NOMO-1 (cell line): ENCODE data around the gene FN3K.
A peak's percentile ranks its signal among the peaks of the same experiment; 100 is the strongest.

Experiments used
- DNase-seq, 2 experiments: peaks; one replicate each; lab custom pipeline; 2025; ENCODE audit not compliant: unreplicated experiment in 2 of 2; lab: John Stamatoyannopoulos, UW

The FN3K gene

GRCh38 chr17:82734987-82735866 lies at the start of gene FN3K:
Gene FN3K (plus strand): TSS chr17:82735615. CDS start chr17:82735637, 22 bp downstream.
- DNase-seq: peak in 1 of 2 experiments; percentile 26

DNA sequence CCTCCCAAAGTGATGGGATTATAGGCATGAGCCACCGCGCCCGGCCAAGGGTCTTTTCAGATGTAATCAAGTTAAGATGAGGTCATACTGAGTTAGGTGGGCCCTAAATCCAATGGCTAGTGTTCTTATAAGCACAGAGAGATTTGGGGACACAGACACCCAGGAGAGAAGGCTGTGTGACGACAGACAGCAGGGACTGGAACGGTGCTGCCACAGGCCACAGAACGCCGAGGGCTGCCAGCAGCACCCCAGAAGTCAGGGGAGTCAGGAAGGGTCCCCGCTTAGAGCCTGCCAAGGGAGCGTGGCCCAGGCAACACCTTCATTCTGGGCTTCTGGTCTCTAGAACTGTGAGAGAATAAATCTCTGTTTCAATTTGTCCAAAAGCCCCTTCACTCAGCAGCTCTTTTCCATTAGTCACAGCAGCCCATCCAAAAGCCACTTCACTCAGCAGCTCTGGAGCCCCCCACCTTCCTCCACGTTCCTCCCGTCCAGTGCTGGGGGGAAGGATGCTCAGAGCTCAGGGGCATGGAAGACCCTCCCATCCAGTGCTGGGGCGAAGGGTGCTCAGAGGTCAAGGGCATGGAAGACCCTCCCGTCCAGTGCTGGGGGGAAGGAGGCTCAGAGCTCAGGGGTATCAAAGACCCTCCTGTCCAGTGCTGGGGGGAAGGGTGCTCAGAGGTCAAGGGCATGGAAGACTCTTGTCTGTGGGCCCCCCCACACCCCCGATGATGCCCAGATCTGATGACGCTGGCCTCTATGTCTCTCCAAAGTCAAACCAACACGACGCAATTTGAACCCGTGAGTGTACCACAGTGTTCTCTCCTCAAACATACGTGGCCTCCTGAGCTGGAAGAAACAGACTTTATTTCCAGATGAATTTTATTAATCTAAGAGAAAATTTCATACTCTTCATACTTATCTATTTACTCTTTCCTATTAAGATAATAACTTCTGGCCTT lies 48.8 kb upstream of the FN3K start:
- DNase-seq: no peak

DNA sequence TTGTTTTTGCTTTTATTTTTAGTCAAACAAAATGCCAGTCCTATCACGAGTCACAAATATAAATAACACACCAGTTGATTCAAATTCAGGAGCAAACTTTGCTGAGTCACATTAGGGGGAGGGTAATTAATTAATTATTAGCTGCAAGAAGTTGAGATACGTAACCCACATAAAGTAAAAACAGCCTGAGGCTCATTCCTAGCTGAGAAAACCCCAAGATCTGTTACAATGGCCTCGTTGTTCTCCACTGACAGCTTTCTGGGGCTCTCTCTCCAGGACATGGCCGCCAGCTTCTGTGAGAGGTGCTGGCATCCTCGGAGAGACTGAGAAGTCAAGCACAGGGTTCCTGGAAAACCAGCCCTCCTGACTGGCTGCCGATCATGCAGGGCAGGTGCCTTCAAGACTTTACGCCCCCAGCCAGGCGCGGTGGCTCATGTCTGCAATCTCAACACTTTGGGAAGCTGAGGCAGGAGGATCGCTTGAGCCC lies 48.0 kb upstream of the FN3K start:
- no peak for DNase-seq

GRCh38 chr17:82687871-82688270 lies 47.5 kb upstream of the FN3K start:
- no peak for DNase-seq

GRCh38 chr17:82689077-82689476 lies 46.3 kb upstream of the FN3K start:
- no peak for DNase-seq

GRCh38 chr17:82690786-82691489 lies 44.5 kb upstream of the FN3K start:
- DNase-seq: no peak

GRCh38 chr17:82691714-82692113 lies 43.7 kb upstream of the FN3K start:
- no peak for DNase-seq

- no peak for DNase-seq
Measured at GRCh38 chr17:82692268-82692667, 43.1 kb upstream of the FN3K start.

DNA sequence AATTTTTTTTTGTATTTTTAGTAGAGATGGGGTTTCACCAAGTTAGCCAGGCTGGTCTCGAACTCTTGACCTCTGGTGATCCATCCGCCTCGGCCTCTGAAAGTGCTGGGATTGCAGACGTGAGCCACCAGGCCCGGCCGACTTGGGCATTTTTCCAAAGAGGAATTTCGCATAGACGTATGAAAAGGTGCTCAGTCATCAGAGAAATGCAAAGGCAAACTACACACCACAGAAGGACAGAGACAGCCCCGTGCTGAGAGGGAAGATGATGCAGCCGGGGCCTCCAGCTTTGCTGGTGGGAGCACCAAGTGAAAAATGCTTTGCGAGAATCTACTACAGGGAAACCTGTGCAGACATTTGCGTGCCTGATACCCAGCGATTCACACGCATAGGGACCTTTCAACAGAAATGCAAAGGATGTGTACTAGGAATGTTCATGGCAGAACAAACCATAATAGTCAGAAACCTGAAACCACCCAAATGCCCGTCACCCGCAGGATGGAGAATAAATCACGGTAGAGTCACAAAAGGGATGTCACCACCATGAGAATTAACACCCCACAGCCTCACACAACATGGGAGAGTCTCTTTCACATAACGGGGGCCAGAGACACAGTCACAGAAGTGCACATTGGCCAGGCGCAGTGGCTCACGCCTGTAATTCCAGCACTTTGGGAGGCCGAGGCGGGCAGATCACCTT lies 42.1 kb upstream of the FN3K start:
- DNase-seq: no peak

DNA sequence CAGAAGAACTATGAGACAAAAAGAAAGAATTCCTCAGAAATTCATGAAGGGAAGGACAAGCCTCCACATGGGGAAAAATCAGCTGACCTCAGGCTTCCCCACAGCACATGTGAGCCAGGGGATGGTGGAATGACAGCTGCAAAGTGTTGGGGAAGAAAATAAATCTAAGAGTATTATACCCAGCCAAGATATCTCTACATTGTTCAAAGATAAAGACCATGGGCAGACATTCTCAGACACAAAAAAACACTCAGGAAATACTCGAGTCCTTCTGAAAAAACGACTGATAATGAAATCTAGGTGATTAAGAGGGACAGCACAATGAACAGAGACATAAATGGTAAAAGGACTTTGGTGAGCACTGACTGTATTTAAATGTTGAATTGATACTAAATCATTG lies 40.8 kb upstream of the FN3K start:
- no peak for DNase-seq

GRCh38 chr17:82696259-82696658 lies 39.2 kb upstream of the FN3K start:
- DNase-seq: no peak

DNA sequence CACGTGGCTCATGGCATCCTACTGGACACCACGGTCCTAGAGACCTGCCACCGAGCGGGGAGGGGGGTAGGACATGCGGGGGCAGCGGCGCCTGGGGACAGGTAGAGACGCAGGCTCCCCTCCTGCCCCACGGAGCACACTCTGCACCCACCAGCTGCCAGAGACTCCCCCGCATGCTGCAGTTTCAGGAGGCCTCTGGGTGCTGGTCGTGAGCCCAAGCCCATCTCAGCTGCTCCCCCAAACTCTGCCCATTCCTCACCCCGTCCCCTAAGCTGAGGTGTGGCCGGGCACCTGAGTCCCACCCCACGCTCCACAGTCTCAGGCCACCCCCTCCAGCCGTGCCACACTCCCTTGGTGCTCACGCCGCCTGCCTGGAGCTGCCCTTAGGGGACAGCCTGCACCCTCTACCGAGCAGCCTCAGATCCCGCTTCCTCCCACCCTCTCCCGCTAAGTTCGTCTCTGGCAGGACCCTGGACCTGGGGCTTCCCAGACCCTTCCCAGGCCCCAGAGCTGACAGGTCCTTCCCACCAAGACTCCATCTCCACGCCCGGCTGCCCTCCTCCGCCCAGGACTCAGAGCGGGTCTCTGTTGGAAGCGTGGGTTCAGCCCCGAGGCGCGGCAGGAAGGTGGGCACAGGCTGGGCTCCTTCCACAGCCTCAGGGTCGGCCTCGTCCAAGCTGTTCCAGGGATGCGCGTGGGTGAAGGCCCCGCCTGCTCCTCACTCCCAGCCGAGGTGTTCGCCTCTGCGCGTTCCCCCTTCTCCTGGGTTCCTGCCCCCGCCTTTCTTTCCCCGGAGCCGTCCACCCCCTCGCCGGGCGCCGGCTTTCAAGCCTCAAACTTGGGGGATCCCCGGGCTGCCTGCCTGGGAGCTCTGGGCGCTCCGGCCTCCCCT lies 38.3 kb upstream of the FN3K start:
- DNase-seq: no peak

DNA sequence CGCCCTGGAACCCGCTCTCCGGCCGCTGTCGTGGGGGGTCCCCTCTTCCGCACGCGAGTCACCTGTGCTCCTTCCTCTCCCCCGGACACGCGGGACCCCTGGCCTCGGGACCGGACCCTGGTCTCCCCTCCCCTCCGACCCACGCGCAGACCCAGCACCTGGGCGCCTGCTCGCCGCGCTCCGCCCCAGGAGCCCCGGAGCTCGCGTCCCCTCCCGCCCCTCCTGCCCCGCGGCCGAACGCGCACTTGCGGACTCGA lies 37.7 kb upstream of the FN3K start:
- no peak for DNase-seq

DNA sequence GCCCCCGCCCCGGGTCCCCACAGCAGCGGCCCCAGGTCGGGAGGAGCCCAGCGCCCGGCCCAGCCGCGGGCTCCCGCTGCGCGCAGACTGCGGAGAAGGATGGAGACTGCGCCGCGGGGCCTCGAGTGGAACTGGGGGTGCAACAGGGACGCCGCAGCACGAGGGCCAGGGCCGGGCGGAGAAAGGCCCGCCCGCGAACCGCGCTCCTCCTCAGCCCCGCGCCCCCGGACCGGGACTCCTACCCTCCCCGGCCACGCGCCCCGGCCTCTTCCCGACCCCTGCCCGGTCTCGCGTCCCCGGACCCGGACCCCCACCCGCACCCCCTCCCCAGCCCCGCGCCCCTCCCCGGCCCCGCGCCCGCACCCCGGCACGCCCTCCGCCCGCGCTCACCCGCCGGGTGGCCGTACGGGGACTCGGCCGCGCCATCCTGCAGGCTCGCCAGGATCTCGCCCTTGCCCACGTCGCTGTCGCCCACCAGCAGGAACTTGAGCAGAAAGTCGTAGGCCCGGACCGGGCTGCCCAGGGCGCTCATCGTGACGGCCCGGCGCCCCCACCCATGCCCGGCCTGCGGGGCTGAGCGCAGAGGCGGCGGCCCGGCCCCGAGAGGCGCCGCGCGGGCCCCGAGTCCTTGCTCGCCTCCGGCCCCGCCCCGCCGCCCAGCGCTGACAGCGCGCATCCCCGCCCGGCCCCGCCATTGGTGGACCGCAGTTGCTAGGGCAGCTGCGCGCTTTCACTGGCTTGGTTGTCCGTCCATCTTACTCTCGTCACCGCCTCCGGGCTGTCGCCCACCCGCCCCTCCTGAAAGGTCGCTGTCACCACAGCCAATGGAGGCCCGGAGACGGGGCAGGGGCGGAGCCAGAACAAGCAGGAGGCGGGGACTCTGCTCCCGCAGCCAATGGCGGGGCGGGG lies 37.1 kb upstream of the FN3K start, which contains the start of gene RAB40B:
TSS of gene RAB40B (minus strand) at position 634 of the 909 bp plus-strand sequence. CDS start at position 532, 102 bp downstream.
- DNase-seq: peak; percentile 98 to 99

- DNase-seq: no peak
Measured at GRCh38 chr17:82698974-82699442, 36.4 kb upstream of the FN3K start.

DNA sequence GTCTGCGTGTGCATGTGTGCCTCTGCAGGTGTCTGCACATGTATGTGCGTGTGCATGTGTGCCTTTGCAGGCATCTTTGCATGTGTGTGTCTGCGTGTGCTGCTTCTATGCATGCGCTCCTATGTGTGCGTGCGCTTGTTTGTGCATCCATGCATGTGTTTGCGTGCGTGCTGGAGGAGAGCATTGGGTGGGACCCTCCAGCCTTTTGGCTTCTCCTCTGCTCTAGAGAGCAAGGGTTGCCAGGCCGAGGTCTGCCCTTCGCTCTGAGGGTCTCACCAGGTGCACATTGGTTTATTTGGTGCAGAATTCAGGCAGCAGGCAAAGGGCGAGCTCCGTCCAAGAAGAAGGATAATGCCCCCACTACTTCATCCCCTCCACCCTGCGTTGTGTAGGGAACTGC lies 35.9 kb upstream of the FN3K start:
- DNase-seq: no peak

DNA sequence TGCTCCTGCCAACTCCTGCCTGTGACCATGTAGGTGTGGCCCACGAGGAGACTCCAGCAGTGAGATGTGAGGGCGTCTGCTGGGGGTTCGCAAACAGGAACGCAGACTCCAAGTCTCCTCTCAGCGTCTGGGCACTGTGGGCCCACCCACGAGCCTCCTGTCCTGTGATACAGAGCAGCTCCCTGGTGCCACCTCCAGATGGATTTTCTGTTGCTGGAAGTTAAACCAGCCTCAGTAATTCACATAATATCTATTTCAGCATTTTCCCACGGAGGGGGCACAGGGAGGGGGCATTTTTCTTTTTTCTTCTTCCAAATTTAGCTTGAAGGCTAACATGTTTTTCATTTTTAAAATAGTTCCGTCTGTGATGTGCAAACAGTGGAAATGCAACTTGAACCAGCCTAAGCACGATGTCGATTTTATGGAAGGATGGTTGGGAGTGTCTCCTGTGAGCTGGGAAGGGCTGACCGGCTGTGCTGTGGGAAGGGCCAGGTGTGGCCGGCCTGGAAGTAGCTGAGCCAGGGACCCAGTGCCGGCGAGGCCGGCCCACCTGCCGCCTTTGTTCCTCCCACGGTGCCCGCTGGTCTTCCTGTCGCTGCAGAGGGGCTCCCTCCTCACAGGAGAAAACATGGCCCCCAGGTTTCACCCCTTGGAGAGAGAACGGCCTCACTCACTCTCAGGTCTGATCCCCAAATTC lies 33.0 kb upstream of the FN3K start:
- DNase-seq: no peak
